K562 (cell line): Measurements from ENCODE around the gene URGCP. TPM values are rescaled to one million over a fixed set of nuclear protein-coding genes. Genes with fewer than 3 reads are reported as not detected.

Experiments
- BMI1 ChIP-seq: fragments of 150-350 bp; IDR thresholded peaks from 2 replicates; pipeline ENCODE4 v1.6.1; 2014; ENCODE audit warnings: low read length
- CHD1 ChIP-seq: fragments of 200-600 bp; sonication (generic); IDR thresholded peaks from one replicate; pipeline ENCODE4 v1.6.1; 2012; ENCODE audit warnings: mild to moderate bottlenecking, moderate library complexity, low read length, inconsistent platforms
- COPS2 ChIP-seq: fragments of 450-650 bp; conservative IDR thresholded peaks from 2 replicates; pipeline ENCODE4 v1.6.1; 2016; ENCODE audit warnings: mild to moderate bottlenecking, moderate library complexity
- DACH1 ChIP-seq: fragments of 450-650 bp; IDR thresholded peaks from 2 replicates; pipeline ENCODE4 v1.6.1; 2018; ENCODE audit not compliant: partially characterized antibody
- DNMT1 ChIP-seq: fragments of 450-650 bp; IDR thresholded peaks from 2 replicates; pipeline ENCODE4 v1.6.1; 2016; ENCODE audit warnings: antibody characterized with exemption, mild to moderate bottlenecking
- HDAC6 ChIP-seq: IDR thresholded peaks from 2 replicates; pipeline ENCODE4 v1.6.1; 2012; ENCODE audit warnings: low read depth, mild to moderate bottlenecking, control low read depth, inconsistent platforms, low read length, moderate library complexity
- HNRNPLL ChIP-seq: fragments of 200-400 bp; formaldehyde crosslinking; IDR thresholded peaks from 2 replicates; pipeline ENCODE4 v1.6.1; 2017; ENCODE audit warnings: low read length, low read depth, mild to moderate bottlenecking; ENCODE audit not compliant: poor library complexity, severe bottlenecking
- ID3 ChIP-seq, 2 experiments: fragments of 250-450 bp in 1 of 2; fragments of 450-650 bp in 1 of 2; sonication (Bioruptor Pico) in 1 of 2; IDR thresholded peaks; 2 replicates each; pipeline versions ENCODE4 v1.6.1 to v1.8.0; 2016 to 2021; ENCODE audit warnings: mild to moderate bottlenecking in 2 of 2, moderate library complexity in 2 of 2, missing compliant biosample characterization in 1 of 2, missing genetic modification characterization in 1 of 2
- KAT8 ChIP-seq: fragments of 450-650 bp; IDR thresholded peaks from 2 replicates; pipeline ENCODE4 v1.6.1; 2016; ENCODE audit warnings: low read depth, mild to moderate bottlenecking
- MITF ChIP-seq: IDR thresholded peaks from 2 replicates; pipeline ENCODE4 v1.6.1; 2014; ENCODE audit warnings: antibody characterized with exemption
- MXD1 ChIP-seq: fragments of 250-450 bp; sonication (Bioruptor Pico); IDR thresholded peaks from 2 replicates; pipeline ENCODE4 v1.8.0; 2021; ENCODE audit warnings: borderline replicate concordance, mild to moderate bottlenecking, moderate library complexity; ENCODE audit not compliant: poor library complexity, severe bottlenecking
- NBN ChIP-seq: fragments of 450-650 bp; IDR thresholded peaks from 2 replicates; pipeline ENCODE4 v1.6.1; 2016; ENCODE audit warnings: low read depth, mild to moderate bottlenecking
- RBM22 ChIP-seq: fragments of 200-400 bp; formaldehyde crosslinking; IDR thresholded peaks from 2 replicates; pipeline ENCODE4 v1.6.1; 2018; ENCODE audit warnings: low read length, low read depth; ENCODE audit not compliant: poor library complexity, severe bottlenecking
- SUPT5H ChIP-seq: fragments of 450-650 bp; IDR thresholded peaks from 2 replicates; pipeline ENCODE4 v1.6.1; 2016
- TFE3 ChIP-seq: fragments of 450-650 bp; formaldehyde crosslinking; IDR thresholded peaks from 2 replicates; pipeline ENCODE4 v1.4.0; 2020; ENCODE audit warnings: mild to moderate bottlenecking, mixed read lengths
- USF2 ChIP-seq: sonication (generic); formaldehyde crosslinking; IDR thresholded peaks from 2 replicates; pipeline ENCODE4 v1.5.0; 2020; ENCODE audit warnings: missing genetic modification reagents
- ZBED1 ChIP-seq: IDR thresholded peaks from 2 replicates; pipeline ENCODE4 v1.6.1; 2014
- ZBTB2 ChIP-seq: fragments of 450-650 bp; IDR thresholded peaks from 2 replicates; pipeline ENCODE4 v1.6.1; 2016; ENCODE audit warnings: antibody characterized with exemption
- ZNF184 ChIP-seq: sonication (generic); formaldehyde crosslinking; IDR thresholded peaks from 2 replicates; pipeline ENCODE4 v1.5.0; 2020; ENCODE audit warnings: missing genetic modification reagents
- ZNF408 ChIP-seq: fragments of 250-450 bp; sonication (Bioruptor Pico); IDR thresholded peaks from 2 replicates; pipeline ENCODE4 v1.4.0; 2020; ENCODE audit warnings: low read depth, mild to moderate bottlenecking, moderate library complexity
- ZNF583 ChIP-seq: fragments of 250-450 bp; sonication (Bioruptor Pico); IDR thresholded peaks from 2 replicates; pipeline ENCODE4 v1.4.0; 2020
- ZNF655 ChIP-seq: fragments of 250-450 bp; sonication (Bioruptor Pico); IDR thresholded peaks from 2 replicates; pipeline ENCODE4 v1.5.0; 2021
- polyA plus RNA-seq, 8 experiments: library from polyadenylated mRNA; depleted of rRNA in 4 of 8; stranded (reverse) in 5 of 8; unstranded in 3 of 8; fragments of >200 nt; fragmentation: Nextera tagmentation in 2 of 8; fragmentation: Illumina TruSeq in 1 of 8; extraction: Ambion mirVana in 2 of 8; extraction: Trizol in 1 of 8; gene quantifications; 2 replicates each; pipeline versions ENCODE4 v1.2.1 to v1.2.3, GENCODE V29; 2011 to 2014; ENCODE audit warnings: inconsistent platforms in 1 of 8, missing spikeins in 1 of 8
- total RNA-seq, 7 experiments: library from RNA; depleted of rRNA in 6 of 7; stranded (reverse); fragments of >200 nt in 6 of 7; fragmentation: Illumina TruSeq in 2 of 7; extraction: Trizol in 2 of 7; gene quantifications; 2 replicates each; pipeline versions ENCODE4 v1.2.1 to v1.2.3, GENCODE V29; 2011 to 2021; ENCODE audit warnings: low replicate concordance in 1 of 7

The URGCP gene
- total and polyA plus RNA-seq, 9 of the 15 experiments (the other 6 are each of a cell fraction or from before 2014, with no cell fraction given) = 1.7 to 25.8 (median 12.5) TPM

GRCh38 chr7:43906331-43907010 is at the start of gene URGCP (continued):
- TF ChIP-seq RBM22 = no peak
- no peak for TF ChIP-seq BMI1
- TF ChIP-seq ID3 (CRISPR knock-in tag; IDR thresholded peaks at IDR 0.05) = no peak
- TF ChIP-seq ID3 (tag; IDR thresholded peaks at IDR 0.05) = no peak
- no peak for TF ChIP-seq ZBTB2
- TF ChIP-seq ZNF184 (CRISPR knock-in tag) = no peak
- TF ChIP-seq MXD1 (CRISPR knock-in tag) = no peak
- TF ChIP-seq TFE3 (CRISPR knock-in tag) = no peak
- TF ChIP-seq KAT8 = no peak
- TF ChIP-seq USF2 (CRISPR knock-in tag) = no peak
- TF ChIP-seq COPS2 = no peak
- no peak for TF ChIP-seq DACH1
- no peak for TF ChIP-seq HDAC6
- no peak for TF ChIP-seq SUPT5H
- no peak for TF ChIP-seq ZNF408 (CRISPR knock-in tag)
- TF ChIP-seq MITF = no peak
- 0 out of 2 replicates have a peak, but pooled peaks have one; percentile 24 for TF ChIP-seq ZNF655 (CRISPR knock-in tag)
- TF ChIP-seq CHD1 = no peak
- TF ChIP-seq HNRNPLL = peak; percentile 67
- TF ChIP-seq NBN = no peak
- TF ChIP-seq ZBED1 = no peak
- TF ChIP-seq DNMT1 = no peak
- no peak for TF ChIP-seq ZNF583 (CRISPR knock-in tag)
